ENCODE measurements around the gene IREB2. TPM values are rescaled to one million over a fixed set of nuclear protein-coding genes. Genes with fewer than 3 reads are reported as not detected.

Gene IREB2
- total RNA-seq, 2 donors from 2014 or later, result 16.5 to 35.6 TPM

DNA sequence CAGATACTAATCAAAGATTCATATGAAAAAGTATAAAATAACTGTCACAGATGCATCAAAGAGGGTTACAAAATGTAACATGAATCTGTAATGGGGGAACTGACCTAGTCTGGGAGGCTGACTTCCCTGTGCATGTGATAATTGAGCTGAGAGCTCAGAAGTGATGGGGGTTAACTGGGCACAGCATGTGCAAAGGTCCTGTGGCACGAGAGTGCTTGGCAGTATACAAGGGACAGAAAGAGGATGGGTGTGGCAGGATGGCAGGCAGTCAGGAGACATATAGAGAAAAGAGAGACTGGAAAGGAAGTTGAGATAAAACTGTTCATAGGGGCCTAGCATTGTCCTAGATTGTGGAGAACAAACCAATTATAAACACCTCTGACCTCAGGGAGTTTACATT, 47.8 kb upstream of the IREB2 start:
- no peak for DNase-seq (ENCODE audit: low spot score)
- Histone ChIP-seq H3K27me3 (replicated peaks; ENCODE audit: insufficient read depth) (no peaks in the 10 kb centered on the region), H3K36me3 (no peaks in the 10 kb centered on the region), H3K4me1 (ENCODE audit: control insufficient read depth in 1 of 2, low read depth in 2 of 2) (no peaks in the 10 kb centered on the region), H3K9me3 (no peaks in the 10 kb centered on the region), H3K27ac (no peak overlapping the region), H3K4me3 (no peak overlapping the region)
- no peak for ATAC-seq (ENCODE audit: insufficient number of reproducible peaks, low FRiP score, low read depth)
- TF ChIP-seq, protein P1, sequence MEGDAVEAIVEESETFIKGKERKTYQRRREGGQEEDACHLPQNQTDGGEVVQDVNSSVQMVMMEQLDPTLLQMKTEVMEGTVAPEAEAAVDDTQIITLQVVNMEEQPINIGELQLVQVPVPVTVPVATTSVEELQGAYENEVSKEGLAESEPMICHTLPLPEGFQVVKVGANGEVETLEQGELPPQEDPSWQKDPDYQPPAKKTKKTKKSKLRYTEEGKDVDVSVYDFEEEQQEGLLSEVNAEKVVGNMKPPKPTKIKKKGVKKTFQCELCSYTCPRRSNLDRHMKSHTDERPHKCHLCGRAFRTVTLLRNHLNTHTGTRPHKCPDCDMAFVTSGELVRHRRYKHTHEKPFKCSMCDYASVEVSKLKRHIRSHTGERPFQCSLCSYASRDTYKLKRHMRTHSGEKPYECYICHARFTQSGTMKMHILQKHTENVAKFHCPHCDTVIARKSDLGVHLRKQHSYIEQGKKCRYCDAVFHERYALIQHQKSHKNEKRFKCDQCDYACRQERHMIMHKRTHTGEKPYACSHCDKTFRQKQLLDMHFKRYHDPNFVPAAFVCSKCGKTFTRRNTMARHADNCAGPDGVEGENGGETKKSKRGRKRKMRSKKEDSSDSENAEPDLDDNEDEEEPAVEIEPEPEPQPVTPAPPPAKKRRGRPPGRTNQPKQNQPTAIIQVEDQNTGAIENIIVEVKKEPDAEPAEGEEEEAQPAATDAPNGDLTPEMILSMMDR (IDR thresholded peaks at IDR 0.05), result no peak

DNA sequence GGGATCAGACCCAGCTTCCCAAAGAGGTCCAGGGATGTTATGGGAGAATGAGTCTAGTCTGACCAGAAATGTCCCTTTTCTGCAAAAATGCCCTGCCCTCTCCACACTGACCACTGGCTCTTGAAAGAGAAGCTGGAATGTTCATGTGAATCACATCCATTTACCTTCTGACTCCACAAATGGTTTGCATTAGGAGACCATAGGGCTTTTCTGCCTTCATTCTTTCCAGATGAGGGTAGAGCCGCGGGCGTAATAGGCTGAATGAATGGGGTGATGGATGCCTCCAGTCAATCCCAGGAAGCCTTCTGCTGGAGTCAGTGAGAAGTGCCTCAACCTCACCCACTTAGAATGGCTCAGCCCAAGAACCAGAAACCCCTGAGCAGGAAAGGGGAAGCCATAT, 47.2 kb upstream of the IREB2 start:
- Histone ChIP-seq H3K27ac (no peak overlapping the region), H3K4me3 (no peak overlapping the region), H3K36me3 (no peaks in the 10 kb centered on the region), H3K4me1 (ENCODE audit: control insufficient read depth in 1 of 2, low read depth in 2 of 2) (no peaks in the 10 kb centered on the region), H3K9me3 (no peaks in the 10 kb centered on the region), H3K27me3 (replicated peaks; ENCODE audit: insufficient read depth) (no peaks in the 10 kb centered on the region)
- TF ChIP-seq, protein P1 (IDR thresholded peaks at IDR 0.05), result no peak
- ATAC-seq (ENCODE audit: insufficient number of reproducible peaks, low FRiP score, low read depth) (no peak), DNase-seq (ENCODE audit: low spot score) (no peak)

DNA sequence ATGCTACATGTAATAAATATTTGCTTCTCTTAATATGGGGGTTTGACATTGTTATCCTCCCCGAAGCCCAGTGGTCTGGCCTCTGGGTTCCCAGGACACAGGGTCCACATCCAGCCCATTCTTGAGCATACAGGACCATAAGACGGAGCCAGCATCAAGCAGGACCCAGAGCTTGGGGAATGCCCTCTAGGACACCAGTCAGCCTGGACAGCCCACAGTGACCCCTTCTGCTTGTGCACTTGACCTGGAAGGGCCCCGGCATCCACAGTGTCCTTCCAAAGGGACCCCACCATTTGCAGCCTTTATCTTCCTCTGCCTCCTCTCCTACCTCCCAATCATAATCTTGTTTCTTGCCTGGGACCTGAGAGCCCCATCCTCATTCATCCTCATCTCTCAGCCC, 46.2 kb upstream of the IREB2 start:
- H3K4me3 ChIP-seq, result no peak overlapping the region
- no peaks in the 10 kb centered on the region for H3K27me3 ChIP-seq (replicated peaks; ENCODE audit: insufficient read depth)
- TF ChIP-seq, protein P1 (IDR thresholded peaks at IDR 0.05), result no peak
- no peak for DNase-seq (ENCODE audit: low spot score)
- no peak for ATAC-seq (ENCODE audit: insufficient number of reproducible peaks, low FRiP score, low read depth)
- H3K27ac ChIP-seq, result no peak overlapping the region
- H3K9me3 ChIP-seq, result no peaks in the 10 kb centered on the region
- no peaks in the 10 kb centered on the region for H3K36me3 ChIP-seq
- no peaks in the 10 kb centered on the region for H3K4me1 ChIP-seq (ENCODE audit: control insufficient read depth in 1 of 2, low read depth in 2 of 2)

DNA sequence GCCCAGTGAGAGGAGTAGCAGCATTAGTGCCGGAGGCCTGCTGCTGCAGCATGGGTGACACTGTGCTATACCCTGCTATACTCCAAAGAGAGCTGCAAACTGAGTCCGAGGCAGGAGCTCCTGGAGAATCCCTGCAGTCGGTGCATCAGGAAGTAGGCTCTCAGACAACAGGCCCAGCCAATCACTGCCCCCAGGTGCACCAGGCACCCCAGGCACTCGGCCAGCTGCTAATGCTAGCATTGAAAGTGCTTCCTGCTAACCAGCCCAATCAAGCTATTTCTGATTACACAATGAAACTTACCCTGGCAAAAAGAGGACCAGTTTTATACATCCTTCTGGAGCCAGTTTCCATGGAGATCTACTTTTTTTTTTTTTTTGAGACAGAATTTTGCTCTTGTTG, 45.6 kb upstream of the IREB2 start:
- Histone ChIP-seq H3K4me3 (no peak overlapping the region), H3K36me3 (no peaks in the 10 kb centered on the region), H3K27me3 (replicated peaks; ENCODE audit: insufficient read depth) (no peaks in the 10 kb centered on the region), H3K9me3 (no peaks in the 10 kb centered on the region), H3K4me1 (ENCODE audit: control insufficient read depth in 1 of 2, low read depth in 2 of 2) (no peaks in the 10 kb centered on the region), H3K27ac (no peak overlapping the region)
- TF ChIP-seq, protein P1 (IDR thresholded peaks at IDR 0.05), result no peak
- DNase-seq (ENCODE audit: low spot score) (no peak), ATAC-seq (ENCODE audit: insufficient number of reproducible peaks, low FRiP score, low read depth) (no peak)

DNA sequence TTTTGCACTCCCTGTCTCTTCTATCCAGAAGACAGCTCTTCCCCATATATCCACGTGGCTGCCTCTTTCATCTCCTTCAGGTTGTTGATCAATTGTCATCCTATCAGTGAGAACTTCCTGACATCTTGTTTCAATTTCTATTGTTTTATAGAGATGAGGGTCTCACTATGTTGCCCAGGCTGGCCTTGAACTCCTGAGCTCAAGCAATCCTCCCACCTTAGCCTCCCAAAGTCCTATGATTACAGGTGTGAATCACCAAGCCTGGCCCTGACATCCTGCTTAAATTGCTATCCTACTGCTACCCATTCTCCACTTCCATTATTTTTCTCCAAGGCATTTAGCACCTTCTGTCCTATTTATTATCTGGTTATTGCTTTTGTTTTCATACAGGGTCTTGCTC, 44.9 kb upstream of the IREB2 start:
- Histone ChIP-seq H3K27ac (no peak overlapping the region), H3K36me3 (no peaks in the 10 kb centered on the region), H3K27me3 (replicated peaks; ENCODE audit: insufficient read depth) (no peaks in the 10 kb centered on the region), H3K4me1 (ENCODE audit: control insufficient read depth in 1 of 2, low read depth in 2 of 2) (no peaks in the 10 kb centered on the region), H3K4me3 (no peak overlapping the region), H3K9me3 (no peaks in the 10 kb centered on the region)
- no peak for DNase-seq (ENCODE audit: low spot score)
- ATAC-seq (ENCODE audit: insufficient number of reproducible peaks, low FRiP score, low read depth), result no peak
- TF ChIP-seq, protein P1 (IDR thresholded peaks at IDR 0.05), result no peak

Data from thoracic aorta (tissue), 2 donors.